RWPE1 (cell line): ENCODE results near the gene PCDHGA1.
"Not testable (repeated sequence)": the region's sequence is repeated elsewhere in the genome, so short reads cannot be mapped to it uniquely, and the experiment has no call there.

Experiments used
- CTCF ChIA-PET: fragments of 350-600 bp; sonication (Branson Sonifier 250); formaldehyde crosslinking; extraction: SDS; loops from one replicate; lab custom pipeline; 2021; lab: Yijun Ruan, JAX
- POLR2A ChIA-PET: fragments of 400-600 bp; formaldehyde crosslinking; extraction: SDS; loops from one replicate; lab custom pipeline; 2020; ENCODE audit warnings: antibody characterized with exemption; ENCODE audit not compliant: low non-redundant PET; lab: Yijun Ruan, JAX
- DNase-seq: peaks from one replicate; pipeline ENCODE4 v3.0.0; 2012; ENCODE audit warnings: low spot score
- H3K27ac ChIP-seq: fragments of 450-650 bp; 2 replicates; pipeline ENCODE4 v1.5.1; 2017
- TF ChIP-seq, protein P1 (sequence below): fragments of 450-650 bp; conservative IDR thresholded peaks from 2 replicates; pipeline ENCODE4 v1.5.1; 2017; ENCODE audit warnings: low read depth, mild to moderate bottlenecking

The PCDHGA1 gene

DNA sequence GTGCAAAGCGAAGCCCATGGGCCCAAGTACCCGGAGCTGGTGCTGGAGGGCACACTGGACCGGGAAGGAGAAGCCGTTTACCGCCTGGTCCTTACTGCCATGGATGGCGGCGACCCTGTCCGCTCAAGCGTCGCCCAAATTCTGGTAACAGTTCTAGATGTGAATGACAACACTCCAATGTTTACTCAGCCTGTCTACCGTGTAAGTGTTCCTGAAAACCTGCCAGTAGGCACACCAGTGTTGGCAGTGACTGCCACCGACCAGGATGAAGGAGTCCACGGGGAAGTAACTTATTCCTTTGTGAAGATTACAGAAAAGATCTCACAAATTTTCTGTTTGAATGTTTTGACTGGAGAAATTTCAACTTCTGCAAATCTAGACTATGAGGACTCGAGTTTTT, 44.3 kb downstream of the PCDHGA1 start:
- no peak overlapping the region for H3K27ac ChIP-seq
- DNase-seq: no peak
- ChIA-PET POLR2A (no interaction called here), CTCF (interaction anchor here (0.6 to 1.0 kb wide), 4 partner anchors 57 to 190 kb away, joined by 3 to 4 read pairs (median 4); no protein-coding TSS in a partner anchor)
- TF ChIP-seq, protein P1, sequence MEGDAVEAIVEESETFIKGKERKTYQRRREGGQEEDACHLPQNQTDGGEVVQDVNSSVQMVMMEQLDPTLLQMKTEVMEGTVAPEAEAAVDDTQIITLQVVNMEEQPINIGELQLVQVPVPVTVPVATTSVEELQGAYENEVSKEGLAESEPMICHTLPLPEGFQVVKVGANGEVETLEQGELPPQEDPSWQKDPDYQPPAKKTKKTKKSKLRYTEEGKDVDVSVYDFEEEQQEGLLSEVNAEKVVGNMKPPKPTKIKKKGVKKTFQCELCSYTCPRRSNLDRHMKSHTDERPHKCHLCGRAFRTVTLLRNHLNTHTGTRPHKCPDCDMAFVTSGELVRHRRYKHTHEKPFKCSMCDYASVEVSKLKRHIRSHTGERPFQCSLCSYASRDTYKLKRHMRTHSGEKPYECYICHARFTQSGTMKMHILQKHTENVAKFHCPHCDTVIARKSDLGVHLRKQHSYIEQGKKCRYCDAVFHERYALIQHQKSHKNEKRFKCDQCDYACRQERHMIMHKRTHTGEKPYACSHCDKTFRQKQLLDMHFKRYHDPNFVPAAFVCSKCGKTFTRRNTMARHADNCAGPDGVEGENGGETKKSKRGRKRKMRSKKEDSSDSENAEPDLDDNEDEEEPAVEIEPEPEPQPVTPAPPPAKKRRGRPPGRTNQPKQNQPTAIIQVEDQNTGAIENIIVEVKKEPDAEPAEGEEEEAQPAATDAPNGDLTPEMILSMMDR: no peak

DNA sequence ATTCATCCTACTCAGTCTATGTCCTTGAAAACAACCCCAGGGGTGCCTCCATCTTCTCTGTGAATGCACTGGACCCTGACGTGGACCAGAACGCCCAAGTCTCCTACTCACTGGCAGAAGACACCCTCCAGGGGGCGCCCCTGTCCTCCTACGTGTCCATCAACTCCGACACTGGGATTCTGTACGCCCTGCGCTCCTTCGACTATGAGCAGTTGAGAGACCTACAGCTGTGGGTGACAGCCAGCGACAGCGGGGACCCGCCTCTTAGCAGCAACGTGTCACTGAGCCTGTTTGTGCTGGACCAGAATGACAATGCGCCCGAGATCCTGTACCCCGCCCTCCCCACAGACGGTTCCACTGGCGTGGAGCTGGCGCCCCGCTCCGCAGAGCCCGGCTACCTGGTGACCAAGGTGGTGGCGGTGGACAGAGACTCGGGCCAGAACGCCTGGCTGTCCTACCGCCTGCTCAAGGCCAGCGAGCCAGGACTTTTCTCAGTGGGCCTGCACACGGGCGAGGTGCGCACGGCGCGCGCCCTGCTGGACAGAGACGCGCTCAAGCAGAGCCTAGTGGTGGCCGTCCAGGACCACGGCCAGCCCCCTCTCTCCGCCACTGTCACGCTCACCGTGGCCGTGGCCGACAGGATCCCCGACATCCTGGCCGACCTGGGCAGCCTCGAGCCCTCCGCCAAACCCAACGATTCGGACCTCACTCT, 45.3 kb downstream of the PCDHGA1 start:
- DNase-seq, POLR2A ChIA-PET, H3K27ac ChIP-seq: not testable (repeated sequence)
- CTCF ChIA-PET: interaction anchor here (0.7 to 1.0 kb wide), 2 partner anchors 179 to 669 kb away, joined by 3 read pairs; no protein-coding TSS in a partner anchor

DNA sequence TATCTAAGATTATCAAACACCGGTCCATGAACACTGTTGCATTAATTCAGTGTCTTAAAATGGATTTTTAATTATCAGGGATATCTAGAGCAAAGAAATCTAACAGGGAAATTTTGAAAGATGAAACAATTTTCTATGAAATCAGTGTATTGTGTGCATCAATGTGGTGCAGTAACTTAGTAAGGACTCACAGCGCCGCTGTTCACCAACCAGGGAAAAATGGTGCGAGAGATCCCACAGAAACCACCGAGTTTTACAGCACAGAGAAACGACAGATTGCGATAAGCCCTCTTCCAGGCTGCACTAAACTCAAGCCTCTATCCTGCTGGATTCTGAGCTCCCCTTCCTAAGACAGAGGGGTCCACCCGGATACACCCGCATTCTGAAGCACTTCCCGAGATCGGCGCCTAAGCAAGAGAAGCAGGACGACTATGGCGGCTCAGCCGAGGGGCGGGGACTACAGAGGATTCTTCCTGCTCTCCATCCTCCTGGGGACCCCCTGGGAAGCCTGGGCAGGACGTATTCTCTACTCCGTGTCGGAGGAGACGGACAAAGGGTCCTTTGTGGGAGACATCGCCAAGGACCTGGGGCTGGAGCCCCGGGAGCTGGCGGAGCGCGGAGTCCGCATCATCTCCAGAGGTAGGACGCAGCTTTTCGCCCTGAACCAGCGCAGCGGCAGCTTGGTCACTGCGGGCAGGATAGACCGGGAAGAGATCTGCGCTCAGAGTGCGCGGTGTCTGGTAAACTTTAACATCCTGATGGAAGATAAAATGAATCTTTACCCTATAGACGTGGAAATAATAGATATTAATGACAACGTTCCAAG, 52.4 kb downstream of the PCDHGA1 start, which contains the start of gene PCDHGA7:
Gene PCDHGA7 (plus strand): TSS at position 274 of the 826 bp plus-strand sequence. CDS start 158 bp downstream, at position 432.
- ChIA-PET POLR2A (no interaction called here), CTCF (interaction anchor here (0.5 to 1.3 kb wide), 5 partner anchors 14 to 185 kb away, joined by 3 to 6 read pairs (median 3); partner anchors contain the start of genes PCDHGA10 and PCDHGB1)
- DNase-seq: peak; percentile 43
- no peak within 1 kb of the TSS for H3K27ac ChIP-seq
- TF ChIP-seq, protein P1: peak; percentile 61

DNA sequence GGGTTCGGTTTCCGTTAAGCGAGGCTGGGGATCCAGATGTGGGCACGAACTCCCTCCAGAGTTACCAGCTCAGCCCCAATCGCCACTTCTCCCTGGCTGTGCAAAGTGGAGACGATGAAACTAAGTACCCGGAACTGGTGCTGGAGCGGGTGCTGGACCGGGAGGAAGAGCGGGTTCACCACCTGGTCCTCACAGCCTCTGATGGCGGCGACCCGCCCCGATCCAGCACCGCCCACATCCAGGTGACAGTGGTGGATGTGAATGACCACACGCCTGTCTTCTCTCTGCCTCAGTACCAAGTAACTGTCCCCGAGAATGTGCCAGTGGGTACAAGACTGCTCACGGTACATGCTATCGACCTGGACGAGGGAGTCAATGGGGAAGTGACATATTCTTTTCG, 53.0 kb downstream of the PCDHGA1 start:
- no peak overlapping the region for H3K27ac ChIP-seq
- ChIA-PET POLR2A (interaction anchor here (0.5 kb wide), 1 partner anchor 154 kb away, joined by 4 read pairs; no protein-coding TSS in a partner anchor), CTCF (interaction anchor here (0.6 to 1.3 kb wide), 3 partner anchors 29 to 184 kb away, joined by 3 to 6 read pairs (median 3); partner anchors contain the start of genes PCDHGA10 and PCDHGB1)
- no peak for DNase-seq
- TF ChIP-seq, protein P1: no peak

DNA sequence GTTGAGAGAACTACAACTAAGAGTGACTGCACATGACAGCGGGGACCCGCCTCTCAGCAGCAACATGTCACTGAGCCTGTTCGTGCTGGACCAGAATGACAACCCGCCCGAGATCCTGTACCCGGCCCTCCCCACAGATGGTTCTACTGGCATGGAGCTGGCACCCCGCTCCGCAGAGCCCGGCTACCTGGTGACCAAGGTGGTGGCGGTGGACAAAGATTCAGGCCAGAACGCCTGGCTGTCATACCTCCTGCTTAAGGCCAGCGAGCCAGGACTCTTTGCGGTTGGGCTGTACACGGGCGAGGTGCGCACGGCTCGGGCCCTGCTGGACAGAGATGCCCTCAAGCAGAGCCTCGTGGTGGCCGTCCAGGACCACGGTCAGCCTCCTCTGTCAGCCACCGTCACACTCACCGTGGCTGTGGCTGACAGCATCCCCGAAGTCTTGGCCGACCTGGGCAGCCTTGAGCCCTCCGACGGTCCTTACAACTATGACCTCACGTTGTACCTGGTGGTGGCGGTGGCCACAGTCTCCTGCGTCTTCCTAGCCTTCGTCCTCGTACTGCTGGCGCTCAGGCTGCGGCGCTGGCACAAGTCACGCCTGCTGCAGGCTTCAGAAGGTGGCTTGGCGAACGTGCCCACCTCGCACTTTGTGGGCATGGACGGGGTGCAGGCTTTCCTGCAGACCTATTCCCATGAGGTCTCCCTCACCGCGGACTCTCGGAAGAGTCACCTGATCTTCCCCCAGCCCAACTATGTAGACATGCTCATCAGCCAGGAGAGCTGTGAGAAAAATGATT, 54.4 kb downstream of the PCDHGA1 start:
- ChIA-PET CTCF (interaction anchor here (0.6 kb wide), 1 partner anchor 176 kb away, joined by 5 read pairs; no protein-coding TSS in a partner anchor), POLR2A (no interaction called here)
- no peak overlapping the region for H3K27ac ChIP-seq
- DNase-seq: no peak
- TF ChIP-seq, protein P1: no peak

DNA sequence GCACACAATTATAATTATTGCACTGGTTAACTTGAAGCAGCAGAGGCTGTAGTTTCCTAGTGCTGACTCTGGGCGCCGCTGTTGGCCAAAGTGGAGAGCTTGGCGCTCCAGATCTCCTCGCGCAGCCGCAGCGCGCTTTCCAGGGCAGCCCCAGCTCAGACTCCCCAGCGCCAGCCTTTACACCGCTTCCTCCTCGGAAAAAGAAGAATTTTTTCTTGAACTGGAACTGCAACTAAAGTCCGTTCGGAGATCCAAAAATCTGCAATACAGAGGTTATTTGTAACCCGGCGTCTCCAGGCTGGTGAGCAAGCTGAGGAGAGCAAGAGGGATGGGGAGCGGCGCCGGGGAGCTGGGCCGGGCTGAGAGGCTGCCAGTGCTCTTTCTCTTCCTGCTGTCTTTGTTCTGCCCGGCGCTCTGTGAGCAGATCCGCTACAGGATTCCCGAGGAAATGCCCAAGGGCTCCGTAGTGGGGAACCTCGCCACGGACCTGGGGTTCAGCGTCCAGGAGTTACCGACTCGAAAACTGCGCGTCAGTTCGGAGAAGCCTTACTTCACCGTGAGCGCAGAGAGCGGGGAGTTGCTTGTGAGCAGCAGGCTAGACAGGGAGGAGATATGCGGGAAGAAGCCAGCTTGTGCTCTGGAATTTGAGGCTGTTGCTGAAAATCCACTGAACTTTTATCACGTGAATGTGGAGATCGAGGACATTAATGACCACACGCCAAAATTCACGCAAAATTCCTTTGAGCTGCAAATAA, 57.4 kb downstream of the PCDHGA1 start, which contains the start of gene PCDHGB4:
Gene PCDHGB4 (plus strand): TSS at position 142 of the 755 bp plus-strand sequence. CDS start 187 bp downstream, at position 329.
- POLR2A ChIA-PET, H3K27ac ChIP-seq, DNase-seq: not testable (repeated sequence)
- TF ChIP-seq, protein P1: peak; percentile 69
- CTCF ChIA-PET: interaction anchor here (0.6 to 2.0 kb wide), 6 partner anchors 10 to 1799 kb away, joined by 3 to 9 read pairs (median 4); partner anchors contain the start of gene PCDHGB5
